ENCODE results near the gene LTN1.

DNA sequence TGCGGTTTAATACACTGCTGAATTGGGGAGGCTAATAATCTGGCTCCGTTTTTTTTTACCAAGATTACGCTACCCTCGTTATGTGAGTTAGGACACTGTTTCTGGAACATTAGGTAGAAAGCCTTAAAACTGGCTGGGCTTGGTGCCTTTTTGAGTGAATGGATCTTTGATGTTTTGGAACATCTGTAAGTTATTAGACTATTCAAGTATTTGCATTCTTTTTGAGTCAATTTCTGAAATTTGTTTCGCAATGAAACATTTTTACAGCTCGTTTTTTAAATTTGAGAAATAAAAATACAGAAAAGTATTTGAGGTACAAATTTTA, 106.9 kb downstream of the LTN1 start:
- no peak for TF ChIP-seq RAD21 (CRISPR knock-in tag; IDR thresholded peaks at IDR 0.05)
- no peak for TF ChIP-seq ZNF274 (CRISPR knock-in tag; IDR thresholded peaks at IDR 0.05)
- TF ChIP-seq POLR2A (IDR thresholded peaks at IDR 0.05; ENCODE audit: insufficient read depth in 1 of 2, low read depth in 2 of 2, low read length in 2 of 2) = no peak
- no peak for TF ChIP-seq RFX5 (IDR thresholded peaks at IDR 0.05; ENCODE audit: low read depth, low read length)
- TF ChIP-seq, protein P1, sequence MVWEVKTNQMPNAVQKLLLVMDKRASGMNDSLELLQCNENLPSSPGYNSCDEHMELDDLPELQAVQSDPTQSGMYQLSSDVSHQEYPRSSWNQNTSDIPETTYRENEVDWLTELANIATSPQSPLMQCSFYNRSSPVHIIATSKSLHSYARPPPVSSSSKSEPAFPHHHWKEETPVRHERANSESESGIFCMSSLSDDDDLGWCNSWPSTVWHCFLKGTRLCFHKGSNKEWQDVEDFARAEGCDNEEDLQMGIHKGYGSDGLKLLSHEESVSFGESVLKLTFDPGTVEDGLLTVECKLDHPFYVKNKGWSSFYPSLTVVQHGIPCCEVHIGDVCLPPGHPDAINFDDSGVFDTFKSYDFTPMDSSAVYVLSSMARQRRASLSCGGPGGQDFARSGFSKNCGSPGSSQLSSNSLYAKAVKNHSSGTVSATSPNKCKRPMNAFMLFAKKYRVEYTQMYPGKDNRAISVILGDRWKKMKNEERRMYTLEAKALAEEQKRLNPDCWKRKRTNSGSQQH (CRISPR knock-in tag; IDR thresholded peaks at IDR 0.05; ENCODE audit: low read depth) = no peak
- TF ChIP-seq TEAD2 (CRISPR knock-in tag; IDR thresholded peaks at IDR 0.05) = no peak
- no peak for TF ChIP-seq ZFP41 (CRISPR knock-in tag; IDR thresholded peaks at IDR 0.05; ENCODE audit: borderline replicate concordance)
- TF ChIP-seq ZNF616 (CRISPR knock-in tag; IDR thresholded peaks at IDR 0.05; ENCODE audit: low read depth) = no peak
- no peak for TF ChIP-seq TCF7L2 (IDR thresholded peaks at IDR 0.05; ENCODE audit: low read depth, low read length)
- TF ChIP-seq, protein P2, sequence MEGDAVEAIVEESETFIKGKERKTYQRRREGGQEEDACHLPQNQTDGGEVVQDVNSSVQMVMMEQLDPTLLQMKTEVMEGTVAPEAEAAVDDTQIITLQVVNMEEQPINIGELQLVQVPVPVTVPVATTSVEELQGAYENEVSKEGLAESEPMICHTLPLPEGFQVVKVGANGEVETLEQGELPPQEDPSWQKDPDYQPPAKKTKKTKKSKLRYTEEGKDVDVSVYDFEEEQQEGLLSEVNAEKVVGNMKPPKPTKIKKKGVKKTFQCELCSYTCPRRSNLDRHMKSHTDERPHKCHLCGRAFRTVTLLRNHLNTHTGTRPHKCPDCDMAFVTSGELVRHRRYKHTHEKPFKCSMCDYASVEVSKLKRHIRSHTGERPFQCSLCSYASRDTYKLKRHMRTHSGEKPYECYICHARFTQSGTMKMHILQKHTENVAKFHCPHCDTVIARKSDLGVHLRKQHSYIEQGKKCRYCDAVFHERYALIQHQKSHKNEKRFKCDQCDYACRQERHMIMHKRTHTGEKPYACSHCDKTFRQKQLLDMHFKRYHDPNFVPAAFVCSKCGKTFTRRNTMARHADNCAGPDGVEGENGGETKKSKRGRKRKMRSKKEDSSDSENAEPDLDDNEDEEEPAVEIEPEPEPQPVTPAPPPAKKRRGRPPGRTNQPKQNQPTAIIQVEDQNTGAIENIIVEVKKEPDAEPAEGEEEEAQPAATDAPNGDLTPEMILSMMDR (CRISPR knock-in tag; IDR thresholded peaks at IDR 0.05) = no peak
- no peak for TF ChIP-seq ZSCAN5A (CRISPR knock-in tag; IDR thresholded peaks at IDR 0.05; ENCODE audit: borderline replicate concordance)

All from HepG2 (cell line).